Measurements from ENCODE around the gene PIGW. TPM values are rescaled to one million over a fixed set of nuclear protein-coding genes. Genes with fewer than 3 reads are reported as not detected.
A peak's percentile ranks its signal among the peaks of the same experiment; 100 is the strongest.

PIGW gene
- polyA plus RNA-seq, 2 of the 4 experiments (the other 2 are of a cell fraction): 30.0 to 32.3 TPM

GRCh38 chr17:36542755-36543154, 8.0 kb downstream of the PIGW start:
- WGBS (ENCODE audit: missing lambda C conversion rate): 97% methylated on average over 15 of the region's 15 CpGs
- no peak overlapping the region for H3K4me2 ChIP-seq

GRCh38 chr17:36544044-36544306, 9.2 kb downstream of the PIGW start:
- CTCF ChIA-PET: interaction anchor here (0.8 to 4.0 kb wide), 8 partner anchors 9 to 61 kb away, joined by 3 to 19 read pairs (median 3); partner anchors contain the start of genes DHRS11, MRM1, MYO19 and PIGW
- DNase-seq (ENCODE audit: low read depth in 1 of 2, low spot score in 1 of 2) (peak; percentile 46 to 72), ATAC-seq (peak; percentile 32 to 40), FAIRE-seq (no peak)
- Histone ChIP-seq H3K4me3 (peak overlapping the region; percentile 81), H3K9me3 (no peaks in the 10 kb centered on the region), H3K4me1 (peaks cover 28% of the 10 kb centered on the region), H3K27ac (peak overlapping the region; percentile 96 to 97), H3K4me2 (peak overlapping the region; percentile 85)
- TF ChIP-seq, protein P1, sequence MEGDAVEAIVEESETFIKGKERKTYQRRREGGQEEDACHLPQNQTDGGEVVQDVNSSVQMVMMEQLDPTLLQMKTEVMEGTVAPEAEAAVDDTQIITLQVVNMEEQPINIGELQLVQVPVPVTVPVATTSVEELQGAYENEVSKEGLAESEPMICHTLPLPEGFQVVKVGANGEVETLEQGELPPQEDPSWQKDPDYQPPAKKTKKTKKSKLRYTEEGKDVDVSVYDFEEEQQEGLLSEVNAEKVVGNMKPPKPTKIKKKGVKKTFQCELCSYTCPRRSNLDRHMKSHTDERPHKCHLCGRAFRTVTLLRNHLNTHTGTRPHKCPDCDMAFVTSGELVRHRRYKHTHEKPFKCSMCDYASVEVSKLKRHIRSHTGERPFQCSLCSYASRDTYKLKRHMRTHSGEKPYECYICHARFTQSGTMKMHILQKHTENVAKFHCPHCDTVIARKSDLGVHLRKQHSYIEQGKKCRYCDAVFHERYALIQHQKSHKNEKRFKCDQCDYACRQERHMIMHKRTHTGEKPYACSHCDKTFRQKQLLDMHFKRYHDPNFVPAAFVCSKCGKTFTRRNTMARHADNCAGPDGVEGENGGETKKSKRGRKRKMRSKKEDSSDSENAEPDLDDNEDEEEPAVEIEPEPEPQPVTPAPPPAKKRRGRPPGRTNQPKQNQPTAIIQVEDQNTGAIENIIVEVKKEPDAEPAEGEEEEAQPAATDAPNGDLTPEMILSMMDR (IDR thresholded peaks at IDR 0.05): 0 out of 3 replicates have a peak, but pooled peaks have one; percentile 10
- TF ChIP-seq, protein P2, sequence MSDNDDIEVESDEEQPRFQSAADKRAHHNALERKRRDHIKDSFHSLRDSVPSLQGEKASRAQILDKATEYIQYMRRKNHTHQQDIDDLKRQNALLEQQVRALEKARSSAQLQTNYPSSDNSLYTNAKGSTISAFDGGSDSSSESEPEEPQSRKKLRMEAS (IDR thresholded peaks at IDR 0.05): 0 out of 2 replicates have a peak, but pooled peaks have one; percentile 3
- no peak for TF ChIP-seq HMGXB4 (CRISPR knock-in tag; IDR thresholded peaks at IDR 0.05; ENCODE audit: borderline replicate concordance)
- POLR2A ChIA-PET: interaction anchor here (1.9 to 4.0 kb wide), 3 partner anchors 9 to 58 kb away, joined by 5 to 81 read pairs (median 35); partner anchors contain the start of genes MRM1, MYO19 and PIGW
- whole genome bisulfite sequencing (ENCODE audit: missing lambda C conversion rate): 6% methylated on average over 9 of the region's 10 CpGs

More at GRCh38 chr17:36542755-36543154, 8.0 kb downstream of the PIGW start:
- no peak overlapping the region for H3K27ac ChIP-seq
- ChIA-PET POLR2A (no interaction called here), CTCF (interaction anchor here (1.0 to 4.0 kb wide), 6 partner anchors 8 to 59 kb away, joined by 3 to 19 read pairs (median 6); partner anchors contain the start of genes MRM1, MYO19 and PIGW)
- H3K4me1 ChIP-seq: peaks cover 17% of the 10 kb centered on the region
- no peak for FAIRE-seq
- no peak for DNase-seq (ENCODE audit: low read depth in 1 of 2, low spot score in 1 of 2)
- no peak for ATAC-seq
- H3K4me3 ChIP-seq: no peak overlapping the region
- no peak for TF ChIP-seq ZC3H11A (IDR thresholded peaks at IDR 0.05)
- TF ChIP-seq NR3C1 (IDR thresholded peaks at IDR 0.05): no peak
- TF ChIP-seq MYC (IDR thresholded peaks at IDR 0.05; ENCODE audit: borderline replicate concordance, low read length): no peak
- TF ChIP-seq HOXB5 (CRISPR knock-in tag; IDR thresholded peaks at IDR 0.05): no peak
- no peak for TF ChIP-seq FOXS1 (CRISPR knock-in tag; IDR thresholded peaks at IDR 0.05)
- no peak for TF ChIP-seq ATOH8 (CRISPR knock-in tag; IDR thresholded peaks at IDR 0.05; ENCODE audit: low read depth)
- TF ChIP-seq EHMT2 (IDR thresholded peaks at IDR 0.05; ENCODE audit: low read depth): no peak
- no peak for TF ChIP-seq RNF2 (IDR thresholded peaks at IDR 0.05; ENCODE audit: borderline replicate concordance, low read depth)
- no peak for TF ChIP-seq MAFK (IDR thresholded peaks at IDR 0.05; ENCODE audit: partially characterized antibody)
- TF ChIP-seq POLR2AphosphoS2 (conservative IDR thresholded peaks at IDR 0.05; ENCODE audit: low read length): no peak
- TF ChIP-seq KDM1A (IDR thresholded peaks at IDR 0.05; ENCODE audit: low read depth): no peak
- TF ChIP-seq EP300 (IDR thresholded peaks at IDR 0.05): no peak
- no peak for TF ChIP-seq ESRRA (IDR thresholded peaks at IDR 0.05; ENCODE audit: borderline replicate concordance, low read length)
- no peak for TF ChIP-seq CHD4 (IDR thresholded peaks at IDR 0.05; ENCODE audit: borderline replicate concordance)
- TF ChIP-seq HDAC2 (IDR thresholded peaks at IDR 0.05): no peak
- H3K9me3 ChIP-seq: no peaks in the 10 kb centered on the region

Data from A549 (cell line).